Right cardiac atrium (tissue), 5 donors: ENCODE measurements around the gene ISM1. TPM values are rescaled to one million over a fixed set of nuclear protein-coding genes. Genes with fewer than 3 reads are reported as not detected.
"Not testable (repeated sequence)": the region's sequence is repeated elsewhere in the genome, so short reads cannot be mapped to it uniquely, and the experiment has no call there.

Experiments used
- ATAC-seq, 2 donors: fragments of 200-7000 bp; cut with Tn5 transposase; one replicate each; pipeline versions ENCODE4 v1.8.0 to v1.9.1; 2020; ENCODE audit warnings: moderate library complexity in 2 of 2, mild to moderate bottlenecking in 1 of 2
- DNase-seq, 3 donors: peaks; one replicate each; pipeline ENCODE4 v3.0.0-alpha.2; 2020
- H3K27ac ChIP-seq: one replicate; pipeline ENCODE4 v1.5.1; 2013; ENCODE audit warnings: mild to moderate bottlenecking, low read length, control low read depth, moderate library complexity
- H3K27me3 ChIP-seq: one replicate; pipeline ENCODE4 v1.6.1; 2013; ENCODE audit not compliant: control insufficient read depth, insufficient read depth
- H3K4me1 ChIP-seq: one replicate; pipeline ENCODE4 v1.6.1; 2013; ENCODE audit warnings: low read length; ENCODE audit not compliant: control insufficient read depth, insufficient read depth
- H3K4me3 ChIP-seq: one replicate; pipeline ENCODE4 v1.5.1; 2013; ENCODE audit warnings: low read length, control low read depth
- H3K9me3 ChIP-seq: one replicate; pipeline ENCODE4 v1.6.1; 2013; ENCODE audit warnings: low read length; ENCODE audit not compliant: control insufficient read depth
- WGBS: extraction: QIAGEN DNeasy Blood & Tissue Kit; methylation state at CpG from one replicate; pipeline ENCODE4 v1.1.7; 2013; 5-methylcytosine and 5-hydroxymethylcytosine counted together
- intact Hi-C, 4 donors: fragments of 100-400 bp; cut with DNase I; formaldehyde crosslinking; loops; one replicate each; pipeline versions ENCODE4 v1.11.0 to v1.14.0; 2022 to 2023
- polyA plus RNA-seq: library from polyadenylated mRNA; stranded (reverse); fragments of 200-250 nt; gene quantifications from one replicate; pipeline ENCODE4 v1.2.3, GENCODE V29; 2013
- total RNA-seq, 4 donors: library from RNA; stranded (reverse); fragmentation: NEBNext Ultra II Directional; extraction: Animal tissue kit (Norgen Biotek cat#: 25700); gene quantifications; one replicate each; pipeline ENCODE4 v1.2.1, GENCODE V29; 2021
- donor health status: healthy with polysubstance abuse.
- donor health status: DM: no; HTN: yes; CAD: no.
- donor health status: DM: no; HTN: no; CAD: no.
- donor health status: DM: no; HTN: yes; CAD: no; lungs with severe emphysema.
- donor health status: DM: yes; HTN: yes; CAD: no.

Gene ISM1
- total and polyA plus RNA-seq, 5 donors, result 0.23 to 3.4 (median 1.0) TPM

DNA sequence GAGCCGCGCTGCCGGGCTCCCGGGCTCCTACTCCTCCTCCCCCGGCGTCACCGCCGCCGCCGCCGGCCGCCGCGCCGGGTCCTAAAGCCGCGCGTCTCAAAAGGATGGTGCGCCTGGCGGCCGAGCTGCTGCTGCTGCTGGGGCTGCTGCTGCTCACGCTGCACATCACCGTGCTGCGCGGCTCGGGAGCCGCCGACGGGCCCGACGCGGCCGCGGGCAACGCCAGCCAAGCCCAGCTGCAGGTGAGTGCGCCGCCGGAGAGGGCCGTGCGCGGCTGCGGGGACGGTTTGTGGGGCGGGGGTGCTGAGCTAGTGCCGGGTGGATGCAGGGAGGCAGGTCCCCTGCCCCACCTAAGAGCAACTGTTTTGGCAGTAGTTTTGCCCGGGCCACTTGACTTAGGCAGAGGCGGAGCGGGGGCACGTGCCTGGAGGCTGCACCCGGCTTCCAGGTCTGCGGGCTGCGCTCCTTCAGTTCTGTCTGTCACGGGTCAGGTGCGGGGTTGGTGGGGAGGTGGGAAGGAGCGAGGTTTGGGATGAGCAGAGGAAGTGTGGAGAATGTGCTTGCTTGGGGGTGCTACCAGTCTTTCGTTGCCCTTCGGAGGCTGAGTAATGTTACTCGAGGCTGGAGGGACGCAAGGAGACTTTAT is 722 bp downstream of the ISM1 start:
- Histone ChIP-seq H3K9me3 (no peaks in the 10 kb centered on the region), H3K4me3 (peak overlapping the region; percentile 86), H3K27me3 (no peaks in the 10 kb centered on the region), H3K4me1 (no peaks in the 10 kb centered on the region), H3K27ac (no peak overlapping the region)
- DNase-seq (peak; percentile 59 to 80 (median 79)), ATAC-seq (peak; percentile 76 to 83)
- 1% methylated on average over 59 of the region's 59 CpGs for WGBS
- intact Hi-C loops, result no loop called here

DNA sequence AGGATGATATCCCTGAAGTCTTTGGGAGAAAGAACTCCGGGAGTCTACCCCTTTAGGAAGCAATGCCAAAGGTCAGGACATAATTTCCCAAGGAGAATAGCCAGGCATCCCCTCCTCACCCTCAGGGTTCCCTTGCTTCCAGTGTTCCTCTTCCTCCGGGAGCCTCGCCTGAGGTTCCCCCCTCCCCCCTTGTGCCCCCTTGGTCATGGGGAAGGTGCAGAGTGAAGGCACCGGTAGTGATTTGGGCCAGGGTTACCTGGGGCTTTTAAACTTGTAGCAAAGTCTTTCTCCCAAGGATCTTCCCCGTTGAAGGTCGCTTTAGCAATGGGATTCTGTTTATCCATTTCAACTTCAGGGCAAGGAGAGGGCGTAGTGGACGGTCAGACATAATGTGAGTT is 1.2 kb downstream of the ISM1 start:
- Histone ChIP-seq H3K4me3 (peak overlapping the region; percentile 86), H3K9me3 (no peaks in the 10 kb centered on the region), H3K27ac (no peak overlapping the region), H3K27me3 (no peaks in the 10 kb centered on the region), H3K4me1 (no peaks in the 10 kb centered on the region)
- ATAC-seq, result no peak
- intact Hi-C loops, result no loop called here
- WGBS, result 21% methylated on average over 8 of the region's 8 CpGs
- no peak for DNase-seq

DNA sequence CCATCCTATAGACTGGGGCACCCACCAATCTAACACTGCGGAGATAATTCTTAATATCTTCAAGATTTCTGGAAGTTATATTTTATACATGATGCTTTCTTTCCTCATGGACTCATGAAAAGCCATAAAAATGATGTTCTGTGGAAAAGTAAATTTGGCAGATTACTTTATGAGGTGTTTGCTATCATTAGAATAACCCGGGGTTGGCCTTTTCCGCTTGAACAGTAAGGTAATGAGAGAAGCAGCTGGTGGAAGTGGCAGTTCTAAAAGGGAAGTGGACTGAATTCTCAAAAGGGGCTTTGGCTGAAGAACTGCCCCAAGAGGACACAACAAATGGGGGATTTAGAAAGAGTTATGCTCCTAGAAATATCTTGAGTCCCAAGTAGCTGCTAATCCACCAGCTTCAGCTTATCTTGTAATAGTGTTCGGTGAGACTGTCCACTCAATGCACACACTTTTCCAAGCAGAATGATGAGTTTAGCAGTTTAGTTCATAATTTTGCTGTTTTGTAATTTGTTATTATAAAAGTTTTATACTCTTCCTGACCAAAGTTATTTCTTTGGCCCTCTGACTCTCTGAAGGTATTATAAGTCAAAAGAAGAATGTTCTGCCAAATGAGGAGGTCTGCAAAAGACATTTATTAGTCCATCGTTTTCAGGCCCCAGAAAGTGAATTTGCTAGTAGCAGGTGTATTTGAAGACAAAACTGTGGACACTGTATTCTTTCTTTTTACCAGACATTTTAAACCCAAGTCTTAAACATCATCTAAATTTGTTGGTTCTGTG is 2.9 kb downstream of the ISM1 start:
- H3K4me1 ChIP-seq, result no peaks in the 10 kb centered on the region
- intact Hi-C loops, result no loop called here
- DNase-seq, result no peak
- ATAC-seq, result no peak
- no peaks in the 10 kb centered on the region for H3K9me3 ChIP-seq
- no peak overlapping the region for H3K27ac ChIP-seq
- no peak overlapping the region for H3K4me3 ChIP-seq
- H3K27me3 ChIP-seq, result no peaks in the 10 kb centered on the region
- 64% methylated on average over 5 of the region's 5 CpGs for WGBS

DNA sequence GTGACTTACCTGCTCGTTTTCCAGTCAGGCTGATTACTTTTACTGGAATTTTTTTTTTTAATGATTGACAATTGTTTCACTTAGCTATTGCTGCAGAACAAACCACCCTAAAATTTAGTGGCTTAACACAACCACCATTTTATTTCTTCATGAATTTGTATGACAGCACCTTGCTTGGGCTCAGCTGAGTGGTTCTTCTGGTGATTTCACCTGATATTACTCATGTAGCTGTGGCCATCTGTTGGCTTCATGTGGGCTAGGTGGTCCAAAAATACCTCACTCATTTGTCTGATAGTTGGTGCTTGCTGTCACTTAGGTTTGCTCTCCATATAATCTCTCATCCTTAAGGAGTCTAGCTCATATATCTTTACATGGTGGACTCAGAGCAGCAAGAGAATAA is 5.3 kb downstream of the ISM1 start:
- Histone ChIP-seq H3K9me3 (no peaks in the 10 kb centered on the region), H3K4me1 (no peaks in the 10 kb centered on the region), H3K27ac (no peak overlapping the region), H3K4me3 (no peak overlapping the region), H3K27me3 (no peaks in the 10 kb centered on the region)
- DNase-seq (no peak), ATAC-seq (no peak)
- intact Hi-C loops, result no loop called here
- 65% methylated on average over 1 of the region's 1 CpG for WGBS

DNA sequence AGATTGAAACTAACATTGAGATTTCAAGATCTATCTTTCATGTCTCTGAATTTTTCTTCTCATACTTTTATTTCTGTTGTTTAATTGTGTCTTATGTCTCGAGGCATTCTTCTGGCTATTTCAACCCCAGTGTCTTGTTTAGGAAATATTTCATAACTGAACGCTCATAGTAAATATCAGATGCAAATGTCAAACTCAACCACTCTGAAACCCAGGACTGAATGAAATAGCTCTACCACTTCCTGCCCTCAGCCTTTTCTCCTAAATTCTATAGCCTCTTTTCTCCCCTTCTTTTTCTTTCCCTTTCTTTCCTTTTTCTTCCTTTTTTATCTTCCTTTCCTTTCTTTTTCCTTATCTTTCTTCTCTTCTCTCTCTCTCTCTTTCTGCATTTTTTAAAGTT is 7.7 kb downstream of the ISM1 start:
- Histone ChIP-seq H3K9me3 (no peaks in the 10 kb centered on the region), H3K27me3 (no peaks in the 10 kb centered on the region), H3K27ac (no peak overlapping the region), H3K4me1 (no peaks in the 10 kb centered on the region), H3K4me3 (no peak overlapping the region)
- 85% methylated on average over 2 of the region's 2 CpGs for WGBS
- DNase-seq, result no peak
- ATAC-seq, result no peak
- intact Hi-C loops, result no loop called here

DNA sequence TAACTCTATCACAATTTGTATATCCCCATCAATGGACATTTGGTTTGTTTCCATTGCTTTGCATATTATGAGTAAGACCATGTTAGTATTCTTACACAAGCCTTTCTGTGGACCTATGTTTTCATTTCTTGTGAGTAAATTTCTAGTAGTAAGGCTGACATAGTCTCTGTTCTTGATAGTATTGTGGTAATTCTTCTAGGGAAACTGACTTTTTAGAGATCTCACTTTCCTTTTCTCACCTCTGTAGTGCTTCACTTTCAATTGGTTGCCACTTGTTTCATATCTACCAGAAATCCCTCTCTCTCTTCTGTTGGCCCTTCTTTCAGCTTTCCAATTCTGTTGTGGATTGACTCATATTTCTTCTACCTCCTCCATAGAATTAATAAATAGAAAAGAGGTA is 8.5 kb downstream of the ISM1 start:
- no peak for ATAC-seq
- Histone ChIP-seq H3K27ac (no peak overlapping the region), H3K27me3 (no peaks in the 10 kb centered on the region), H3K4me1 (no peaks in the 10 kb centered on the region), H3K4me3 (no peak overlapping the region), H3K9me3 (no peaks in the 10 kb centered on the region)
- no peak for DNase-seq
- intact Hi-C loops, result no loop called here

DNA sequence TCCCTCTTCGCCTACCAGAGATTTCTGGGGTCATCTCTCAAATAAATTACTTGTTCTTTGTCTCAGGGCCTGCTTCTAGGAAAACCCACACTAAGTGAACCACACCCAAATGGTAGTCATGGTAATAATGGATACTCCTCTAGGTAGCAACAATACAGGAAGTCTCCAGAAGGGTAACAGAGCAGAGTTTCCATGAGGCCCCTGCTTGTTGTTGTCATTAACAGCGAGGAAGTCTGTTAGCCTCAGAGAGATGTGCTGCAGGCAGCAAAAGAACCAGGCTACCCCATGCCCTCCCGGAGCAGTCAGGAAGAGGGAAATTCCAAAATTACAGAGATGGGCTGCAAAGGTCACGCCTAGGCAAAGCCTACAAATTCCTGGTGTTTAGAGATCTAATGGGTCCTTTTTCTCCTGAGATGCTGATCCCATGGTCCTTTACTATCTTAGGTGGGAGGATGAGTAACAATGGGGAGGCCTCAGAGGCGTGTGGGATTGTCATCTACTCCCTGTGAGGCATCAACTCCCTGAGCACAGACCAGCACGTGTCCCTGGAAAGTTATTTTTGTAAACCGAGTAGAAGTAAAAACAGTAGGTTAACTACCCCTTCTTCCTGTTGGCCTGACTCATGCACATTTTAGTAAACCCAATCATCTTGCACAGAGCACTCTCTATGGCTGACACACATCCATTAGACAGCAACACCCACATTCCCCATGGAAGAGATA is 10.1 kb downstream of the ISM1 start:
- no peaks in the 10 kb centered on the region for H3K9me3 ChIP-seq
- no peak overlapping the region for H3K27ac ChIP-seq
- DNase-seq, result no peak
- ATAC-seq, result peak in 1 of 2 donors; percentile 87
- intact Hi-C loops, result no loop called here
- WGBS, result 50% methylated on average over 7 of the region's 7 CpGs
- H3K27me3 ChIP-seq, result no peaks in the 10 kb centered on the region
- H3K4me3 ChIP-seq, result no peak overlapping the region
- no peaks in the 10 kb centered on the region for H3K4me1 ChIP-seq

DNA sequence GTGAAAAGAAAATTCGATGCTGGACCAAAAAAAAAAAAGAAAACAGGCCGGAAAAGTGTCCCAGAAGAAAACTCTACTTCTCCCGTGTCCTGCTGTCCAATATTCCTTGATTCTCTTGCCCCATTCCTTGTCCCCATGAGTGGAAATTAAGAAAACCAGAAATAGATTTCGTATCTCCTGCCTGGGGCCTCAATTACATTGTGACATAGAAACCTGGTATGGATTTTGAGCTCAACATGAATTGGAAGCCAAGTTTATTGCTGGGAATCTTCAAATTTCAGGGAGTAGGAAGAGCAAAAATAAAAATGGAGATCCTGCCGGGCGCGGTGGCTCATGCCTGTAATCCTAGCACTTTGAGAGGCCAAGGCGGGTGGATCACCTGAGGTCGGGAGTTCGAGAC is 11.9 kb downstream of the ISM1 start:
- no peaks in the 10 kb centered on the region for H3K27me3 ChIP-seq
- H3K4me3 ChIP-seq, result no peak overlapping the region
- intact Hi-C loops, result no loop called here
- H3K9me3 ChIP-seq, result no peaks in the 10 kb centered on the region
- WGBS, result 88% methylated on average over 10 of the region's 10 CpGs
- no peaks in the 10 kb centered on the region for H3K4me1 ChIP-seq
- no peak for DNase-seq
- ATAC-seq, result no peak
- no peak overlapping the region for H3K27ac ChIP-seq

DNA sequence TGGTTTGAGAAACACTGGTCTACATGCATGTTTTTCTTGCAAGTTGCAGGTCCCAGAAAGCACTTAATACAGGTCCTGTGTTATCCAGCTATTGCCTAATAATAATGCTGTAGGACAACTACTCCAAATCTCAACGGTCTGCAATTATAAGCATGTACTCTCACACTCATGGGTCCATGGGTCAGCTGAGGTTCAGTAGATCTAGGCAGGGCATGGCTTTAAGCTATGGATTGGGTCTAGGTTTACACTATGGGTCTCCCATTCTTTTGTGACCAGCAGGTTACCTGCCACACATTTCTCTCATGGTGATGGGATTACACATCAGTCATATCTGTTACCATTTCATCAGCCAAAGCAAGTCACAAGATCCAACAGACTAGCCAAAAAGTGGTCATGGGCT is 13.9 kb downstream of the ISM1 start:
- H3K27me3 ChIP-seq, result no peaks in the 10 kb centered on the region
- no peaks in the 10 kb centered on the region for H3K4me1 ChIP-seq
- H3K9me3 ChIP-seq, result no peaks in the 10 kb centered on the region
- WGBS, result 62% methylated on average over 1 of the region's 1 CpG
- no peak overlapping the region for H3K27ac ChIP-seq
- ATAC-seq (no peak), DNase-seq (no peak)
- intact Hi-C loops, result no loop called here
- H3K4me3 ChIP-seq, result no peak overlapping the region

DNA sequence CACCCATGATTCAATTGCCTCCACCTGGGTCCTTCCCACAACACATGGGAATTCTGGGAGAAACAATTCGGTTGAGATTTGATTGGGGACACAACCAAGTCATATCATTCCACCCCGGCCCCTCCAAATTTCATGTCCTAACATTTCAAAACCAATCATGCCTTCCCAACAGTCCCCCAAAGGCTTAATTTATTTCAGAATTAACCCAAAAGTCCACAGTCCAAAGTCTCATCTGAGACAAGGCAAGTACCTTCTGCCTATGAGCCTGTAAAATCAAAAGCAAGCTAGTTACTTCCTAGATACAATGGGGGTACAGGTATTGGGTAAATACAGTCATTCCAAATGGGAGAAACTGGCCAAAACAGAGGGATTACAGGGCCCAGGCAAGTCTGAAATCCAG is 15.3 kb downstream of the ISM1 start:
- 87% methylated on average over 2 of the region's 2 CpGs for WGBS
- H3K4me1 ChIP-seq, ATAC-seq, H3K27ac ChIP-seq, H3K27me3 ChIP-seq, H3K4me3 ChIP-seq, intact Hi-C loops, DNase-seq, H3K9me3 ChIP-seq: not testable (repeated sequence)

DNA sequence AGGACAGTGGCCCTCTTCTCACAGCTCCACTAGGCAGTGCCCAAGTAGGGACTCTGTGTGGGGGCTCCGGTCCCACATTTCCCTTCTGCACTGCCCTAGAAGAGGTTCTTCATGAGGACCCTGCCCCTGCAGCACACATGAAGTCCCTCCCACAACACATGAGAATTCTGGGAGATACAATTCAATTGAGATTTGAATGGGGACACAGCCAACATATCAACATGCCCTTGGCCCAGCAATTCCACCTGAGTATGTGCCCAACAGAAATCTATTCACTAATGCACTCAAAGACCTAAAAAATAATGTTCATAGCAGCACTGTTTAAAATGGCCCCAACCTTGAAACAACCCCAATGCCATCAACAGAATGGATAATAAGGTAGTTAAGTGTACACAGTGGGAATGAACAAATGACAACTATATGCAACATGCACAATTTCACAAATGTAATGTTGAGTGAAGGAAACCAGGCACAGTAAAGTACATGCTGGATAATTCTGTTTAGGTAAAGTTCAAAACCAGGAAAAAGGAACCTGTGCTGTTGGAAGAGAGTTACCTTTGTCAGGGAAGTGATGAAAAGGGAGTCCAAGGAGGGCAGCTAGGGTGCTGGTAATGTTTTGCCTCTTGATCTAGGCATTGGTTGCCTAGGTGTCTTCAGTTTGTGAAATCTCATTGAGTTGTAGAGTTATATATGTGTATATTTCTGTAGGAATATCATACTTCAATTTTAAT is 16.1 kb downstream of the ISM1 start:
- ATAC-seq (no peak), DNase-seq (no peak)
- Histone ChIP-seq H3K27ac (no peak overlapping the region), H3K4me3 (no peak overlapping the region), H3K27me3 (no peaks in the 10 kb centered on the region), H3K9me3 (no peaks in the 10 kb centered on the region), H3K4me1 (no peaks in the 10 kb centered on the region)
- WGBS, result 96% methylated on average over 1 of the region's 1 CpG
- intact Hi-C loops, result no loop called here
